Adrenal gland (tissue), 5 donors: Measurements from ENCODE around the gene AIFM3.

Experiments used
- POLR2A ChIP-seq, 2 donors: fragments of 450-650 bp; IDR thresholded peaks; one replicate each; pipeline ENCODE4 v1.6.1; 2017; ENCODE audit warnings: antibody characterized with exemption in 2 of 2, mild to moderate bottlenecking in 2 of 2, moderate library complexity in 1 of 2
- TF ChIP-seq, protein P1 (sequence below), 6 experiments: fragments of 450-650 bp in 4 of 6; fragments of 200-600 bp in 2 of 6; sonication (generic) in 1 of 6; IDR thresholded peaks; 1 replicate in 5 of 6; 2 replicates in 1 of 6; pipeline versions ENCODE4 v1.5.1 to v1.8.0; 2016 to 2021; ENCODE audit warnings: antibody characterized with exemption in 6 of 6, mild to moderate bottlenecking in 2 of 6, moderate library complexity in 1 of 6
- donor health status: DM: no; HTN: no; CAD: no.

DNA sequence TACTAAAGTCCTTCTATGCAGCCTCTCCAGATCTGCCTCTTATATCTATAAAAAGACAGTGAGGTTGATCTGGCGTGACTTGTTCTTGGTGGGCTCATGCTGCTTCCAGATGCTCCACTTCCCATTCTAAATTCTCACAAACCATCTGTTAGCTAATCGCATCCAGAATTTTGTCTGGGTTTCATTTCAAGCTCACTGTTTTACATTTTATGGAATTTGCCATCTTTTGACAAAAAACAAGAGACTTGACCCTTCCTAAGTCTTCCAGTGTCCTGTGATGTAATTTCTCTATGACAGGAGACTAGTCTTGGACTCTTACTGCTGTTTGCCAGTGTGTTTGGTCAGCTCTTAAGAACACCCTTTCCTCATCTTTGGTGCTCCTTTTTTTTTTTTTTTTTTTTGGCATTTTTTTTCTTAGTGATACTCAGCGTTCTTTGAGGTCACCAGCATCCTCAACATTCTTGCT lies 26.8 kb upstream of the AIFM3 start:
- TF ChIP-seq, protein P1, sequence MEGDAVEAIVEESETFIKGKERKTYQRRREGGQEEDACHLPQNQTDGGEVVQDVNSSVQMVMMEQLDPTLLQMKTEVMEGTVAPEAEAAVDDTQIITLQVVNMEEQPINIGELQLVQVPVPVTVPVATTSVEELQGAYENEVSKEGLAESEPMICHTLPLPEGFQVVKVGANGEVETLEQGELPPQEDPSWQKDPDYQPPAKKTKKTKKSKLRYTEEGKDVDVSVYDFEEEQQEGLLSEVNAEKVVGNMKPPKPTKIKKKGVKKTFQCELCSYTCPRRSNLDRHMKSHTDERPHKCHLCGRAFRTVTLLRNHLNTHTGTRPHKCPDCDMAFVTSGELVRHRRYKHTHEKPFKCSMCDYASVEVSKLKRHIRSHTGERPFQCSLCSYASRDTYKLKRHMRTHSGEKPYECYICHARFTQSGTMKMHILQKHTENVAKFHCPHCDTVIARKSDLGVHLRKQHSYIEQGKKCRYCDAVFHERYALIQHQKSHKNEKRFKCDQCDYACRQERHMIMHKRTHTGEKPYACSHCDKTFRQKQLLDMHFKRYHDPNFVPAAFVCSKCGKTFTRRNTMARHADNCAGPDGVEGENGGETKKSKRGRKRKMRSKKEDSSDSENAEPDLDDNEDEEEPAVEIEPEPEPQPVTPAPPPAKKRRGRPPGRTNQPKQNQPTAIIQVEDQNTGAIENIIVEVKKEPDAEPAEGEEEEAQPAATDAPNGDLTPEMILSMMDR (IDR thresholded peaks at IDR 0.05): no peak
- no peak for TF ChIP-seq POLR2A (IDR thresholded peaks at IDR 0.05)
